AG04449 (cell line): ENCODE data around the gene FHIT.

ENCODE experiments used
- CTCF ChIA-PET: fragments of 350-600 bp; formaldehyde crosslinking; extraction: SDS; loops from one replicate; lab custom pipeline; 2021; ENCODE audit warnings: antibody characterized with exemption; lab: Yijun Ruan, JAX
- POLR2A ChIA-PET: fragments of 400-600, 350-600 bp; formaldehyde crosslinking; extraction: SDS; loops from one replicate; lab custom pipeline; 2020; ENCODE audit warnings: antibody characterized with exemption, inconsistent platforms; lab: Yijun Ruan, JAX
- DNase-seq: peaks from one replicate; pipeline ENCODE4 v3.0.0-alpha.2; 2010; ENCODE audit warnings: low read depth, low spot score
- H3K4me3 ChIP-seq: 2 replicates; pipeline ENCODE4 v1.5.1; 2011; ENCODE audit warnings: low read depth, mild to moderate bottlenecking, control low read depth, low read length
- CTCF ChIP-seq: IDR thresholded peaks from one replicate; pipeline ENCODE4 v1.5.1; 2011; ENCODE audit warnings: mild to moderate bottlenecking, moderate library complexity, low read length, control low read depth, inconsistent platforms; ENCODE audit not compliant: insufficient read depth; ENCODE audit errors: missing control alignments

Gene FHIT

GRCh38 chr3:60294181-60294580 is 957.1 kb downstream of the FHIT start:
- ChIA-PET POLR2A (no interaction called here), CTCF (interaction anchor here (2.9 kb wide), 1 partner anchor 10 kb away, joined by 9 read pairs; no protein-coding TSS in a partner anchor)

GRCh38 chr3:60291115-60291514 is 960.1 kb downstream of the FHIT start:
- no peak for TF ChIP-seq CTCF
- ChIA-PET POLR2A (no interaction called here), CTCF (interaction anchor here (0.9 kb wide), 1 partner anchor 14 kb away, joined by 3 read pairs; no protein-coding TSS in a partner anchor)
- DNase-seq = no peak
- H3K4me3 ChIP-seq = no peak overlapping the region

More at GRCh38 chr3:60294181-60294580, 957.1 kb downstream of the FHIT start:
- DNase-seq = no peak
- H3K4me3 ChIP-seq = no peak overlapping the region
- no peak for TF ChIP-seq CTCF

- POLR2A ChIA-PET = no interaction called here
- TF ChIP-seq CTCF = no peak
- DNase-seq = no peak
- no peak overlapping the region for H3K4me3 ChIP-seq
- CTCF ChIA-PET = no interaction called here
These were observed 961.1 kb downstream of the FHIT start for GRCh38 chr3:60290122-60290492.

- ChIA-PET CTCF (no interaction called here), POLR2A (no interaction called here)
- DNase-seq = no peak
- no peak overlapping the region for H3K4me3 ChIP-seq
- no peak for TF ChIP-seq CTCF
These were observed 961.7 kb downstream of the FHIT start for GRCh38 chr3:60289341-60290121.

- H3K4me3 ChIP-seq = no peak overlapping the region
- TF ChIP-seq CTCF = no peak
- DNase-seq = no peak
- ChIA-PET POLR2A (no interaction called here), CTCF (no interaction called here)
These were observed 968.4 kb downstream of the FHIT start for GRCh38 chr3:60282866-60283265.

- ChIA-PET POLR2A (no interaction called here), CTCF (no interaction called here)
- H3K4me3 ChIP-seq = no peak overlapping the region
- TF ChIP-seq CTCF = no peak
- no peak for DNase-seq
These were observed 969.3 kb downstream of the FHIT start for GRCh38 chr3:60281970-60282369.
